Activated effector memory CD4-positive, alpha-beta T cell treated with anti-CD3 and anti-CD28 coated beads, Interleukin-2, amount 50 U/mL, for 16 hours (primary cell): ENCODE results near the gene POU6F1.
"Not testable (repeated sequence)": the region's sequence is repeated elsewhere in the genome, so short reads cannot be mapped to it uniquely, and the experiment has no call there.

Experiments used
- DNase-seq: peaks from one replicate; pipeline ENCODE4 v3.0.0-alpha.2; 2020

POU6F1 gene, protein sequence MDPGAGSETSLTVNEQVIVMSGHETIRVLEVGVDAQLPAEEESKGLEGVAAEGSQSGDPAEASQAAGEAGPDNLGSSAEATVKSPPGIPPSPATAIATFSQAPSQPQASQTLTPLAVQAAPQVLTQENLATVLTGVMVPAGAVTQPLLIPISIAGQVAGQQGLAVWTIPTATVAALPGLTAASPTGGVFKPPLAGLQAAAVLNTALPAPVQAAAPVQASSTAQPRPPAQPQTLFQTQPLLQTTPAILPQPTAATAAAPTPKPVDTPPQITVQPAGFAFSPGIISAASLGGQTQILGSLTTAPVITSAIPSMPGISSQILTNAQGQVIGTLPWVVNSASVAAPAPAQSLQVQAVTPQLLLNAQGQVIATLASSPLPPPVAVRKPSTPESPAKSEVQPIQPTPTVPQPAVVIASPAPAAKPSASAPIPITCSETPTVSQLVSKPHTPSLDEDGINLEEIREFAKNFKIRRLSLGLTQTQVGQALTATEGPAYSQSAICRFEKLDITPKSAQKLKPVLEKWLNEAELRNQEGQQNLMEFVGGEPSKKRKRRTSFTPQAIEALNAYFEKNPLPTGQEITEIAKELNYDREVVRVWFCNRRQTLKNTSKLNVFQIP

DNA sequence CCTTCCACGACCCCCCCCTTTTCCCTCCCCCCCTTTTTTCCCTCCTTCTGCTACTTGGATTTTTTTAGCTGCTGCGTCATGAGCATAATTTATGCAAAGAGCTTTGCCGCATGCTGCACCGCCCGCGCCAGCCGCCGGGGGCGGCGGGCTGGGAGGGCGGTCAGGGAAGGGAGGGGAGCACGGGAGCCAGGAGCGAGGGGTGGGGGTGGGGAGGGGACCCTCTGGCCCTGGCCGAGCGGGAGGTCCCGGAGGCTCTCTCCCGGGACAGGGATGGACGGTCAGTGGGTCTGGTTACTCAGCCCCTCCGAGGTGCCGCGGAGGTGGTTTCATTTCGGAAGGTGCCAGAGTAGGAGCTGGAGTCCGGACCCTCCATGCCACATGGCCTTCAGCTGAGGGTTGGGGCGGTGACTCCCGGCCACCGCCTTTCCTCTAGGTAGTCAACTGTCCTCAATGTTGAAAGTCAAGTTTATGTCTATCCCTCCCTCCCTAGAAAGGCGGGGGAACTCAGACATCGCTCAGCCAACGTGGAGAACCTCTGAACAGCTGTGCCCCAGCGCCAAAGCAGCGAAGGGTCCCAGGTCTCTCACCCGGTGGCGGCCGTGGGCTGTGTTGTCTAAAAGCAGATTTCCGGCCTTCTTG, at the start of gene POU6F1:
Gene POU6F1 (minus strand): TSS at position 95 of the 639 bp plus-strand sequence. CDS start 11,226 bp downstream, outside the sequence.
- peak; percentile 88 for DNase-seq

DNA sequence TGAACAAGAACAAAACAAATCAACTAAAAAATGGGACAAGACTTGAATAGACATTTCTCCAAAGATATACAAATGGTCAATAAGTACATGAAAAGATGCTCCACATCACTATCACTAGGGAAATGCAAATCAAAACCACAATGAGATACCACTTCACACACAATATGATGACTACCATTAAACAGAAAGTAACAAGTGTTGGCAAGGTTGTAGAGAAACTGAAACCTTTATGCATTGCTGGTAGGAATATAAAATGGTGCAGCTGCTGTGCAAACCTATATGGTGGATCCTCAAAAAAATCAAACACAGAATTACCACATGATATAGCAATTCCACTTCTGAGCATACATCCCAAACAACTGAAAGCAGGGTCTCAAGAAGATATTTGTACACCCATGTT, 47.2 kb upstream of the POU6F1 start:
- DNase-seq = no peak

DNA sequence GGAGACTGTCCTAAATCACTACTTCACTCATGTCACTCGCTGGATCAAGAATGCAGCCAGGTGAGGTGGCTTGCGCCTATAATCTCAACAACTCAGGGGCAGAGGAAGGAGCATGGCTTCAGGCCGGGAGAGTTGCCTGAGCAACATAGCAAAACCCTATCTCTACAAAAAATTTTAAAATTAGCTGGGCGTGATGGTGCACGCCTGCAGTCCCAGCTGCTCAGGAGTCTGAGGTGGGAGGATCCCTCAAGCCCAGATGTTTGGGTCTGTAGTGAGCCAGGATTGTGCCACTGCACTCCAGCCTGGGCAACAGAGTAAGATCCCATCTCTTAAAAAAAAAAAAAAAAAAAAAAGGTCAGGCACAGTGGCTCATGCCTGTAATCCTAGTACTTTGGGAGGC, 46.4 kb upstream of the POU6F1 start:
- no peak for DNase-seq

DNA sequence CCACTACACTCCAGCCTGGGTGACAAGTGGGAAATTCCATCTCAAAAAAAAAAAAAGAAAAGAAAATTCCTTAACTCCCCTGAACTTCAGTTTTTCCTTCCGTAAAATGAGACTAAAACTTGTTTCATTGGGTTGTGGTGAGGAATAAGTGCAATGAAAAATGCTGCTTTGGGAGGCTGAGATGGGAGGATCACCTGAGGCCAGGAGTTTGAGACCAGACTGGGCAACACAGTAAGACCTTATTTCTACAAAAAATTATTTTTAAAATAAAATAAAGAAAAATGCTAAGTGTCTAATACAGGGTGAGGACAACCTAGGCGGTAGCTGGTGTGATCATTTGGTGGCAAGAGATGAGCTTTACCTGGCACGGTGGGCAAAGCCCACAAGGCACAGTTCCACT, 45.5 kb upstream of the POU6F1 start:
- DNase-seq = no peak

DNA sequence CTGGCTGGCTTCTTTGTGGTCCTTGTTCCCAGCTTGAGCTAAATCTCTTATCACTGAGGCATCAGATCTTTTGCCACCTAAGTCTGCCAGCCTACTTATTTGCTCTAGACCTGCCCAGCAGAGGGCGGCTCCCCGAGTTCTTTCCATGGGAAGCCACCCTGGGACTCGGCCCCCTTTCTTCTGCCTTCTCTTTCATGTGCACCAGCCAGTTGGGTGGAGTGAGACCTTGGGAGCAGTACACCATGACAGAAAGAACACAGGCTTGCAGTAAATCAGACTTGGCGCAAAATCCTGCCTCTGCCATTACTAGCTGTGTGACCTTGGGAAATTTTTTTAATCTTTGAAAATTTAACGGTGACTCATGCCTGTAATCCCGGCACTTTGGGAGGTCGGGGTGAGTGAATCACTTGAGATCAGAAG, 44.9 kb upstream of the POU6F1 start:
- DNase-seq = peak; percentile 74

DNA sequence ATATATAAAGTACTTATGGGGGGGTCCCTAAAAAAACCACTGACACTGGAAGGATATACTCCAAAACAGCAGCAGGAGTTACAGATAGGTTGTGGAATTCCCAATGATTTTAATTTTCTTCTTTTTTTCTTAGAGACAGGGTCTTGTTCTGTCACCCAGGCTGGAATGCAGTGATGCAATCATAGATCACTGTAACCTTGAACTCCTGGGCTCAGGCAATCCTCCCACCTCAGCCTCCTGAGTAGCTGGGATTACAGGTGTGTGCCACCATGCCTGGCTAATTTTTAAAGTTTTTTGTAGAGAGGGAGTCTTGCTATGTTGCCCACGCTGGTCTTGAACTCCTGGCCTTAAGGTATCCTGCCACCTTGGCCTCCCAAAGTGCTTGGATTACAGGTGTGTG, 41.7 kb upstream of the POU6F1 start:
- DNase-seq = not testable (repeated sequence)

DNA sequence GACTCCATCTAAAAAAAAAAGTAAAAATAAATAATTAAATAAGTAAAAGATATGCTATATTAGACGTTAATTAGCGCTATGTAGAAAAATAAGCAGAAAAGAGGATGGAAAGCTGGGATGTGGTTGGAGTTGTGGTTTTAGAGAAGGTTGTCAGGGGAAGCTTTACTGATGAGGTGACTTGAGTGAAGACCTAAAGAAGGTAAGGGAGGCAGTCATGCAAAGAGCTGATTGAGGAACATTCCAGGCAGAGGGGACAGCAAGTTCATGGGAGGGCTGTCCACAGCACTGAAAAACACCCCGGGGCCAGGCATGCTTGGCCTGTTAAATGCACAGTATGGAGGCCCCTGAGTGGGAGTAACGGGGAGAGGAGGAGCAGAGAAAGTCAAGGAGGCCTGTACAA, 36.7 kb upstream of the POU6F1 start:
- no peak for DNase-seq

DNA sequence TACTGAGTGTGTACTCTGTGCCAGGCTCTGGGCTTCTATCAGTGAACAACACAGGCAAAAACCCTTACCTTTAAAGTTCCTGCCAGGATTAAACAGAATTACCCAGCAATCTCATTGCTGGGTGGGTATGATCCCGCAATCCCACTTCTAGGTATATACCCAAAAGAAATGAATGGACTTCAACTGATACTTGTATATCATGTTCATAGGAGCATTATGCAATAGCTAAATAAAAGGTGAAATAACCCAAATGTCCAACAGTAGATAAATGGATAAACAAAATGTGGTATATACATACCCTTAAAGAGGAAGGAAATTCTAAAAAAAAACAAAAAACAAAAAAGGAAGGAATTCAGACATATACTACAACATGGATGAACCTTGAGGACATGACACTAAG, 35.4 kb upstream of the POU6F1 start:
- DNase-seq = no peak

DNA sequence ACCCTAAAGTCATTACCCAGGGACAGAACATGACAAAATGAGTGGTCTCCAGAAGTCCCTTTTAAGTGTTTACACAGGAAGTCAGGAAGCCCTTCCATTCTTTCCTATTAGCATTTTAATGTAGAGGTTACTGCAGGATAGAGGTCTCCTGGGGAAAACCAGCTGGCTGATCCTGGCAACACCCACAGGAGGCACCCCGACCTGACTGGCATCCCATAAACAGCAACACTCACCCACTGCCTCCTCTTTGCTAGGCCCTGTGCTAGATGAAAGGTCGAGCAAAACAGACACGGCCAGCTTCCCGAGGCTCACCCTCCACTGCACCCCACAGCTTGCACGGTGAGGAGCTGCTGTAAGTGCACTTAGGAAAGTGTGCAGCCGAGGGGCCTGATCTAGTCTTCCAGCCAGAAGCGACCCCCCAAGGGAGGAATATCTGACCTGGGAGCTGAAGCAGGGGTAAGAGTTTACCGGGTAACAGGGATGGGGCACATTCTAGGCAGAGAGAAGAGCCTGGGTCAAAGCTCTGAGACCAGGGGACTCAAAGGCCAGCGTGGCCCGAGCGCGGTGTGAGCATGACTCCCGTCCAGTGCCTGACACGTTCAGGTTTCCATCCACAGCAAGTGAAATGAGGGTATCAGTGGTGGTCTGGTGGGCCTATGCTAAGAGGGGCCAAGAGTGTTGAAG, 29.8 kb upstream of the POU6F1 start:
- DNase-seq = no peak

DNA sequence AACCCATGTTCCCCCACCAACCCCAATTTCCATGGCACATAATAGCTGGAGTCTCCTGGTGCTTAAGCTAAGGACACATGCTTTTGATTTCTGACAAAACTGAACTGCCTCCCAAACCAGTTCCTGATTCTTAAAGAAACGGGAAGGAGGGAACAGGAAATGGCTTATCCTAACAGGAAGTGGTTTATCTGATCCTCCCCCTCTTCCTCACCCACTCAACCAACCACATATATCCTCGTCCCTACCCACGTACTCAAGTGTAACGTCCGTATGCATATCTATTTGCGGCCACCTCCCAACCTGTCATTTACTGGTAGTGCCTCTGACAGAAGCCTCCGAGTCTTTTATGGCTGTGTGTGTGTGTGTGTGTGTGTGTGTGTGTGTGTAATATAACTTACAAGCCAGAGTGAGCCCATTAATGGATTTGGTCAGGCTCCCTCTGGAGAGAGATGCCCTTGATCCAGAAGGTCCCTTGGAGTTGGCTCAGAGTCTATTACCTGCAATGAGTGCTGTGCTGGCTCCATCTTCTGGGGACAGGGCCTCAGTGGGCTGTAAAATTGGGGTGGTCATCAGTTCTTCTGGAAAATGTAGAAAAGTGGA, 28.5 kb upstream of the POU6F1 start:
- DNase-seq = no peak

DNA sequence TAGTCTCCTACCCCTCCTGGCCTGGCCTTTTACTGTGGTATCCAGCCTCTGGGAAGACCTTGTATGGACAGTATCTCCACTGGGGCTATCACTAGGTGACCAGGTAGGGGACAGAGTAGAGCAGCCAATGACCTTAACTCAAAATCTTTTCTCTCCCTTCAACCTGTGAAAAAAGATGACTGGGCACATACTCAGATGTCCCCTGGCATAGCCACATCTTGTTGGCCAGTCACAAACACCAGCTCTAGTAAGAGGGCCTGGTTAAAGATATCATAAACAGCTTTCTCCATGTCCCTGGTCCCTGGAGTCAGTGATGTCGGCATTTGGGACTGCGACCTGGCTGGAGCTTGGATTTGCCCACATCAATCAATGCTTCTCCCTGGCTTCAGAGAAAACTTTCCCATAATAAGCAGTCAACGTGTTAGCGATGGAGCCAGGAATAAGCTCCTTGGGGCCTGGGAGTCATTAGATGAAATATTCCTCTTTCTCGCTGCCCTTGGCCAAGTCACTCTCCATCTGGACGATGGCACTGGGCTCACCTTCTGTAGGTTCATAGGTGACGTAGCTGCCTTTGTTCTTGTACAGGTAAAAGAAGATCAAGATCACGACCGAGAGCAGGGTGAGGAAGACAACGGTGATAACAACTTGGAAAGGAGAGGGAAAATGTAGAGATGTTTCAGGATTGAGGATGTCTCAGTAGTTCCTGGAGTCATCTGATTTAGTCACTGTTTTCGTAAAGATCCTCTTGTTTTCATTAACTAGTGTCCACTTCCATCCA, 27.8 kb upstream of the POU6F1 start:
- no peak for DNase-seq

DNA sequence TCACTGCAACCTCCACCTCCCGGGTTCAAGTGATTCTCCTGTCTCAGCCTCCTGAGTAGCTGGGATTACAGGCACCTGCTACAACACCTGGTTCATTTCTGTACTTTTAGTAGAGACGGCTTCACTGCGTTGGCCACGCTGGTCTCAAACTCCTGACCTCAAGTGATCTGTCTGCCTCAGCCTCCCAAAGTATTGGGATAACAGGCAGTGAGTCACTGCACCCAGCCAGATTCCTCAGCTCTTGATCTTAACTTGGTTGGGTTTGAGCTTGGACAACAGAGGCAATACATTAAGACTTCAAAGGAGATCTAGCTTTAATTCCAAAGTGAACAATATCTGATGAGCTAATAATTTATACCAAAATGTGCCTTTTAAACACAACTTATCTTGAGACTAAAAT, 26.4 kb upstream of the POU6F1 start:
- no peak for DNase-seq

DNA sequence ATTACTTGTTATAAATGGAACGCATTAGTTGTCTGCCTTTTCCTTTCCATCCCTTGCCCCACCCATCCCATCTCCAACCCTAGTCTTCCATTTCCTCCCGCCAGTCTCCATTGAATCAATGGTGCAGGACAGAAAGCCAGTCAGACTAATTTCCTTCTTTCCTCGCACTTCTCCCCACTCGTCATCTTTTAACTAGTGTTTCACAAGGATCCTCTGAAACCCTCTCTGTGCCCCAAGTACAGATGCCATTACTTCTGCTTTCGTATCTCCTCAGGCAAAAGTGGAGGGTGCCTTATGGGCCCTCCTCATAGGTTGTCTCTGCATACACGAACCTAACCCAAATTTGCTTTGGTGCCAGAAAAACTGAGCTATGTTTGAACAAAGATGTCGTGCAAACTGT, 25.0 kb upstream of the POU6F1 start:
- no peak for DNase-seq

DNA sequence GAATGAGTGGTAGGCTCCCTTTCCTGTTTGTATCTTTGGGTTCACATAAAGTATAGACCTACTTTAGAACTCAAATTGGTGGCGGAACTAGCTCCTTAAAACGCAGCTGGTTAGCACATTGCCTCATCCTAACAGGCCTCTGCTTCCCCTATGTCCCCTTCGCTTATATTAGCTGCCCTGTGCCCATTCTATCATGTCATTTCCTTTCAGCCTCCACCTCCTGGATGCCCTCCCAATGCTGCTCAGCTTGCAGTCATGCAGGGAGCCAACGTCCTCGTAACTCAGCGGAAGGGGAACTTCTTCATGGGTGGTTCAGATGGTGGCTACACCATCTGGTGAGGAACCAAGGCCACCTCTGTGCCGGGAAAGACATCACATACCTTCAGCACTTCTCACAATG, 24.3 kb upstream of the POU6F1 start:
- DNase-seq = no peak

DNA sequence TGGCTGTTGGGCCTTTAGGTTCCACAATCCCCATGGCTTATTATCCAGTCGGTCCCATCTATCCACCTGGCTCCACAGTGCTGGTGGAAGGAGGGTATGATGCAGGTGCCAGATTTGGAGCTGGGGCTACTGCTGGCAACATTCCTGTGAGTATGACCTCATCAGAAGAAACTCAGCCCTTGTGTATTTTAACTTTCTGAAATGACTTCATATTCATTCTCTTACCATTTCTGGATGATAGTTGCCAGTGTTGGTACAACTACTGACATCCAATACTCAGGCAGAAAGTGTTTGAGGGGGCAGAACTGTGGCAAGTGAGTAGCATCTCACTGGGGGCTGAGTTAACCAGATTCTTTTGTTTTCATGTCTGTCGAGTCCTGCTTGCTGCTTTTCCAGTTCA, 23.1 kb upstream of the POU6F1 start:
- no peak for DNase-seq

DNA sequence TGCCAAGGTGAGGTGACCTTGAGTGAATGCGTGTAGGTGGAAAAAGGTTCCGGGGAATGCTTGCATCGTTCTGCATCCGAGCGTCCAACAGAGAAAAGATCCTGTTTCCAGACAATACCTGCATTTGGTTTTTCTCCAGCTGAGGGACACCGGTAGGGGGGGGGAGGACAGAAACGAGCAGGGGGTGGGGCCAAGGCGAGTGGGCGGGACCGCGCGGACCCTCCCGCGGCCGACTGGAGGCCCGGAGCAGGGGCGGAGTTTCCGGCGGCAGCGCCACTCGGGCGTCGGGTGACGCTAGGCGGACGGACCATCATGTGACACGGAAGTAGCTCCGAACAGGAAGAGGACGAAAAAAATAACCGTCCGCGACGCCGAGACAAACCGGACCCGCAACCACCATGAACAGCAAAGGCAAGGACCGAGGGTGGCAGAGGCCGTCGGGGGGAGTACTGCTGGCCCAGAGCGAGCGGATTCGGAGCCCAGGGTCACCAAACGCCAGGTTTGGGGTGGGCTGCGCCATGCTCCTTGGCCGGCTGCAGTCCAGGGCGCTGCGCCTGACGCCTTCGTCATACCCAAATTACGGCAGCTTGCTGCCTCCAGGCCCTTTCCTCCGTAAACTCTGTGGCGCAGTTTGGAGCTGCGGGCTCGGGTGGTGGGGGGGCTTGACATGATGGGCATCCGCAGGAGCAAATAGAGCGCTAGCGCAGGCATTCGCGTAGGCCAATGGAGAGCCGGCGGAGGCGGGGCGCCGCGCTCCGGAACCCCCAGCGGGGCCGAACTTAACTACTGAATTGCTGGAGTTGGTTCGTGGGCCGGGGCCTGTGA, 20.9 kb upstream of the POU6F1 start, which contains the start of gene DAZAP2:
Gene DAZAP2 (plus strand): TSS at position 317 of the 825 bp plus-strand sequence. CDS start 82 bp downstream, at position 399.
- DNase-seq = peak; percentile 98

DNA sequence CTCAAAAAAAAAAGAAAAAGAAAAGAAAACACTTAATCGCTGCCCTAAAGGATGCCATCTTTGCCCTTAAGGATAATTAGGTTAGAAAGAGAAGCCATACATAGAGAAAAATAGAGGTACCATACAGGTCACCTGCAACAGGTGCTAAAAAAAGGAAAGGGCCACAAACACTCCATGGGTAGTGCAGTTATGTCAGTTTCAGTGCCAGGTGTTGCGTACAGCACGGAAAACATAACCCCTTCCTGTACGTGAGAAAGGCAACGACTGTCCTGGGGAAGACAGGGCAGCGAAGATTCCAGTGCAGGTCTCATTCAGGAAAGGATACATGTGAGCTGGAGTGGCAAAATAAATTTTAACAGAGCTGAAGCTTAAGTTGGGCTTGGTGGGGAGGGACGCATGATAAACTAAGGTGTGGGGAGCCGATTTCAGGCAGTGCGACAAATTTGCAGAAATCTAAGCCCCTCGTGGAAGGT, 20.2 kb upstream of the POU6F1 start:
- peak; percentile 68 for DNase-seq

DNA sequence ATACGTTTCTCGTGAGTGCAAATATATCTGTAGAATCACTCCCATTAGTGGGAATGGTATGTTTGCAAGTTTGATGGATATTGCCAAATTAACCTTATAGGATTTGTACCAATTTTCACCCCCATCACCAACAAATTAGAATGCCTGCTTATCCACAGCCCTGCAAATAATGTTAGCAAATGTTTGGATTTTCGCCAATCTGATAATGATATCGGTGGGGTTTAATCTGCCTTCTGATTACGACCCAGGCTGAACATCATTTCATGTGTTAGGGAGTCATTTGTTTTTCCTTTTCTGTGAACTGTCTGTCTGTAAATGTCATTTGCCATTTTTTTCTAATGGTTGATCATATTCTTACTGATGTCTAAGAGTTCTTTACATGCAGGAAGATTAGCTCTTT, 16.7 kb upstream of the POU6F1 start:
- DNase-seq = no peak

DNA sequence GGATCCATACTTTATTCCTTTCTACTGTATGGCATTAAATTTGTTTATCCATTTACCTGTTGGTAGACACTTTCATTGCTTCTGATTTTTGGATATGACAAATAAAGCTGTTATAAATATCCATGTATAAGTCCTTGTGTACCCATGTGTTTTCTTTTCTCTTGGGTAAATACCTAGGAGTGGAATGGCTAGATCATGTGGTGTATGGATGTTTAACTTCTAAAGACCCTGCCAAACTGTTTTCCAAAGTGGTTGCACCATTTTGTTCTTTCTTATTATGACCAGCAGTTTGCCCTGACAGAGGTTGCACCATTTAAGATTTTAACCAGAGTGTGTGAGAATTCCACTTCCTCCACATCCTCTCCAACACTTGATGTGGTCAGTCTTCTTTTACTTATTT, 14.8 kb upstream of the POU6F1 start:
- no peak for DNase-seq

DNA sequence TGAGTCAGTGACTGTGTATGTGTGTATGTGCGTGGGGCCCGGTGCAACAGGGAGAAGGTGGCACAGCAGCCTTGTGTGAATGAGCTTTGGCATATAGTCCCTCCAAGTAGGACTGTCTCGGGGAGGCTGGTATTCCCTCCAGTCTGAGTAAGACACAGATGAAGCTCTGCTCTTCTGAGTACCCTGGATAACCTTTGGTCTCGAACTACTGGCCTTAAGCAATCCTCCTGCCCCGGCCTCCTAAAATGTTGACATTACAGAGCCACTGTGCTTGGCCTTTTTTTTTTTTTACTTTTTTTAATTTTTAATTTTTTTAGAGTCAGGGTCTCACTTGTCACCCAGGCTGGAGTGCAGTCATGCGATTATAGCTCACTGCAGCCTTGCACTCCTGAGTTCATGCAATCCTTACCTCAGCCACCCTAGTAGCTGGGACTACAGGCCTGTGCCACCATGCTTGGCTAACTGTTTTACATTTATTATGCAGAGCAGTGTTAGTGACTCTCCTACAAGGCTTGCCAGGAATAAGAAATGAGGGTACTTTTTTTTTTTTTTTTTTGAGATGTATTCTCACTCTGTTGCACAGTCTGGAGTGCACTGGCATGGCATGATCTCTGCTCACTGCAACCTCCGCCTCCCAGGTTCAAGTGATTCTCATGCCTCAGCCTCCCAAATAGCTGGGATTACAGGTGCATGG, 11.4 kb upstream of the POU6F1 start:
- DNase-seq = no peak
